ENCODE measurements around the gene BFSP2.

DNA sequence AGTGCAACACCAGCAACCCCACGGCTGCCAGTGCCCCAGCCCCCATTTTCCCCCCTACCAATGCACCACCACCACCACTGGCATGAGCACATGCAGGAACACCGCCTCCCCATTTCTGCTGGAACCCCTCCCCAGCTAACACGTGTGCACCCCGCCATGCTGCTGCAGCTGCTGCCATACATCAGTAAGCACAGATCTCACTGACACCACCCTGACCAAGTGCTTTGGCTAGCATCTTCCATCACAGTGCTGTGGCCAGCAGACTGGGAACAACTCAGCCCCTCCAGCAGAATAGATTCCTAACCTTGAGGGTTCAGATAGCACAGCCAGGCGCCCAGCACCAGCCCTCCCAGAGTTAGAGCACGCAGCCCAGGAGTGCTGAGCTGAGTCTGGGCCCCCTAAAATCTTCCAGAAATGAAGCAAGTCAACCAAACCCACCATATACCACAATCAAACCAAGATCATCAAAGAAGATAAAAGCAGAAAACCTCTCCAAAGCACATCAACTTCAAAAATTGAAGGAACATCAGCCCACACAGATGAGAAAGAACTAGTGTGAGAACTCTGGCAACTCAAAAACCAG lies 92.4 kb downstream of the BFSP2 start:
- TF ChIP-seq, protein P1, sequence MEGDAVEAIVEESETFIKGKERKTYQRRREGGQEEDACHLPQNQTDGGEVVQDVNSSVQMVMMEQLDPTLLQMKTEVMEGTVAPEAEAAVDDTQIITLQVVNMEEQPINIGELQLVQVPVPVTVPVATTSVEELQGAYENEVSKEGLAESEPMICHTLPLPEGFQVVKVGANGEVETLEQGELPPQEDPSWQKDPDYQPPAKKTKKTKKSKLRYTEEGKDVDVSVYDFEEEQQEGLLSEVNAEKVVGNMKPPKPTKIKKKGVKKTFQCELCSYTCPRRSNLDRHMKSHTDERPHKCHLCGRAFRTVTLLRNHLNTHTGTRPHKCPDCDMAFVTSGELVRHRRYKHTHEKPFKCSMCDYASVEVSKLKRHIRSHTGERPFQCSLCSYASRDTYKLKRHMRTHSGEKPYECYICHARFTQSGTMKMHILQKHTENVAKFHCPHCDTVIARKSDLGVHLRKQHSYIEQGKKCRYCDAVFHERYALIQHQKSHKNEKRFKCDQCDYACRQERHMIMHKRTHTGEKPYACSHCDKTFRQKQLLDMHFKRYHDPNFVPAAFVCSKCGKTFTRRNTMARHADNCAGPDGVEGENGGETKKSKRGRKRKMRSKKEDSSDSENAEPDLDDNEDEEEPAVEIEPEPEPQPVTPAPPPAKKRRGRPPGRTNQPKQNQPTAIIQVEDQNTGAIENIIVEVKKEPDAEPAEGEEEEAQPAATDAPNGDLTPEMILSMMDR (IDR thresholded peaks at IDR 0.05; ENCODE audit: insufficient read depth, low read length, poor library complexity, severe bottlenecking): no peak
- TF ChIP-seq EZH2phosphoT487 (conservative IDR thresholded peaks at IDR 0.05; ENCODE audit: low read length): no peak
